GM19324 (cell line): Measurements from ENCODE around the gene SERTAD1.

ENCODE experiments used
- ATAC-seq: cut with Tn5 transposase; IDR thresholded peaks from one replicate; pipeline ENCODE4 v1.9.1; 2021; ENCODE audit warnings: mild to moderate bottlenecking, moderate library complexity; ENCODE audit not compliant: unreplicated experiment, low FRiP score

SERTAD1 gene

GRCh38 chr19:40380199-40381037 is 45.4 kb downstream of the SERTAD1 start:
- no peak for ATAC-seq

GRCh38 chr19:40379446-40380198 is 46.2 kb downstream of the SERTAD1 start:
- ATAC-seq: no peak

- ATAC-seq: no peak
Measured at GRCh38 chr19:40378509-40378908, 47.3 kb downstream of the SERTAD1 start.

GRCh38 chr19:40377876-40378385 is 47.9 kb downstream of the SERTAD1 start:
- ATAC-seq: no peak

- ATAC-seq: no peak
Measured at GRCh38 chr19:40376286-40376862, 49.4 kb downstream of the SERTAD1 start.

- ATAC-seq: no peak
Measured at GRCh38 chr19:40374084-40374483, 51.7 kb downstream of the SERTAD1 start.

- no peak for ATAC-seq
Measured at GRCh38 chr19:40371802-40372122, 54.0 kb downstream of the SERTAD1 start.
